Fibroblast of the aortic adventitia (primary cell): Measurements from ENCODE around the gene TCERG1L. TPM values are rescaled to one million over a fixed set of nuclear protein-coding genes. Genes with fewer than 3 reads are reported as not detected.

Experiments used
- DNase-seq: peaks from one replicate; pipeline ENCODE4 v3.0.0-alpha.2; 2010; ENCODE audit warnings: low read depth
- H3K4me3 ChIP-seq: 2 replicates; pipeline ENCODE4 v1.5.1; 2011; ENCODE audit warnings: low read depth, mild to moderate bottlenecking, control low read depth, low read length, moderate library complexity
- total RNA-seq: library from RNA; depleted of rRNA; stranded (reverse); fragments of >200 nt; gene quantifications from 2 replicates; pipeline ENCODE4 v1.2.3, GENCODE V29; 2012; ENCODE audit warnings: low replicate concordance
- TF ChIP-seq, protein P1 (sequence below): IDR thresholded peaks from 2 replicates; pipeline ENCODE4 v1.5.1; 2011; ENCODE audit warnings: mild to moderate bottlenecking, low read length, control low read depth, inconsistent platforms; ENCODE audit not compliant: insufficient read depth

Gene TCERG1L
- total RNA-seq, 1 donor: not detected

DNA sequence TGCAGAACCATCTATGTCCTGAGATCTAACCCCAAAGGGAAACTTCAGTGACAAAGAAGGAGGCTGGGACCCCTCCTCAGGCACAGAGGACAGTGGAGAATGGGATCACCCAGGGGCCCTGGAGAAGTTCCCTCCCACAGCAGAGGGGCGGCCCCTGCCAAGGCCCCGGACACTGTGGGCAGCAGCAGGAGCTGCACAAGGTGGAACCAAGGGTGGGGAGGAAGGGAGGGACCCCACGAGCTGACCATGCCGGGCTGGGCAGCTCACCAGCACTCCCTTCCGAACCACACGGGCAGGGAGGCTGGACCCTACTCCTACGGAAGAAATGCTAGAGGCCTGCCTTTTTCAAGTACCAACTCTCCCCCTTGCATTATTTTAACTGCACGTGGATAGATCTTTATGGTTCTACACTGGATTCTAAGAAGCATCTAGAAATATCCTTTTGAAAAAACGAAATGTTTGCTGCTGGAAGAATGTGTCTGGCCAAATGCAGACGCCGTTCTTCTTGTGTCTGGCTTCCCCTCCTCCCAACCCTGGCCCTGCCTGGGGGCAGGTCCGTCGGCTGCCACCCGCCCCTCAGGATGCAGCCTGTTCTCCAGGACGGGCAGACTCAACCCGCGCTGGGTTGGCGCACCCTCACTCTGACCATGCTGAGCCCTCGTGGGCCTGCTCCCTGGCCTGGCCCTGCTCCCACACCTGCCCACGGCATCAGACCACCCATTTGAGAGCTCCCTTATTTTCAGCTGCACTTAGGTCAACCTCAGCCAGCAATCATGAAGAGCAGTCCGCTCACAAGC lies 193.9 kb downstream of the TCERG1L start:
- TF ChIP-seq, protein P1, sequence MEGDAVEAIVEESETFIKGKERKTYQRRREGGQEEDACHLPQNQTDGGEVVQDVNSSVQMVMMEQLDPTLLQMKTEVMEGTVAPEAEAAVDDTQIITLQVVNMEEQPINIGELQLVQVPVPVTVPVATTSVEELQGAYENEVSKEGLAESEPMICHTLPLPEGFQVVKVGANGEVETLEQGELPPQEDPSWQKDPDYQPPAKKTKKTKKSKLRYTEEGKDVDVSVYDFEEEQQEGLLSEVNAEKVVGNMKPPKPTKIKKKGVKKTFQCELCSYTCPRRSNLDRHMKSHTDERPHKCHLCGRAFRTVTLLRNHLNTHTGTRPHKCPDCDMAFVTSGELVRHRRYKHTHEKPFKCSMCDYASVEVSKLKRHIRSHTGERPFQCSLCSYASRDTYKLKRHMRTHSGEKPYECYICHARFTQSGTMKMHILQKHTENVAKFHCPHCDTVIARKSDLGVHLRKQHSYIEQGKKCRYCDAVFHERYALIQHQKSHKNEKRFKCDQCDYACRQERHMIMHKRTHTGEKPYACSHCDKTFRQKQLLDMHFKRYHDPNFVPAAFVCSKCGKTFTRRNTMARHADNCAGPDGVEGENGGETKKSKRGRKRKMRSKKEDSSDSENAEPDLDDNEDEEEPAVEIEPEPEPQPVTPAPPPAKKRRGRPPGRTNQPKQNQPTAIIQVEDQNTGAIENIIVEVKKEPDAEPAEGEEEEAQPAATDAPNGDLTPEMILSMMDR: no peak
- DNase-seq: no peak
- H3K4me3 ChIP-seq: no peak overlapping the region

DNA sequence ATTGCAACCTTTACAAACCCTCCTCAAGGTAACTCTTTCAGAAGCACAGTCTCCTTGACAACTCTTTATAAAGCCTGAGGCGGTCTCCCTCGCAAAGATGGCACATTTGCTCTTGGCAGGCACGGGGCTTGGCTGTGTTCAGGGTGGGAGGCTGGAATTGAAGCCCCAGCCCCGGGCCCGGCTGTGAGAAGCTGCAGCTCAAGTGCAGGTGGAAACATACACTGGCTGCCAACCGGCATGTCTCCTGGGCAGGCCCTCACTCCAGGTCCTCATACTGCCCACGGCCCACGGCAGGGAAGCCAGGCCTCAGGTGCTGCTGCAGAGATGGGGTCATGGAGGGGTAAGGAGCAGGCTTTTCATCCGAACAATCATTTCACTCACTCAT lies 194.5 kb downstream of the TCERG1L start:
- H3K4me3 ChIP-seq: no peak overlapping the region
- TF ChIP-seq, protein P1: no peak
- DNase-seq: no peak

DNA sequence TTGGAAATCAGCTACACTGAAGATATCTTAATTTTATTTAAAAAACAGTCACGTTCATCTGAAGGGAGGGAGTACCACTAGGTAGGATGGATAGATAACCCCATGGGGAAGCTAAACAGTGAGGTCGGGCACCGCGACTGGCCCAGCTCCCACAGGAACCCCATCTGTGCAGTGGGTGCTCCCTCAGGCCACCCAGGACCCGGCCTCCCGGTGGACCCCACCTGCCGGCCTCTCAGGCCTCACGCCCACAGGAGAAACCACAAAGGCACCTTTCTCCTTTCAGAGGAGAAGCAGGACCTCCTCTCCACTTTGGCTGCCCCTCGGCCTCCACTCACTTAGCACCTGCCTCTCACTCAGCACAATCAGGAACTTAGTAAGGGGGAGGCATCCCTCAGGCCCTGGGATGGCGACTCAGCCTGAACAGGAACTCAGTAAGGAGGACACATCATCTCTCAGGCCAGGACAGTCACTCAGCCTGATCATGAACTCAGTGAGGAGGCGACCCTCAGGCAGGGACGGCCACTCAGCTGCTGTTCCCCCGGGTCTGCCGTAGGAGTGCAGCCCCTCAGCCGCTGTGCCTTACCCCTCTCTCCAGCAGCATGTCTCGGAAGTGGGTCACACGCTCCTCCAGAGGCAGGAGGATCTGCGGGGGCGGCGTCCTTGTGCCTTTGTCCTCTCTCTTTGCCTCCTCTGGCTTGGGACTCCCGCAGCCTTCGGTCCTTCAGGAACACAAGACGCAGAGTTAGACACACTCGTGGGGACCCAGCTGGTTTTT lies 195.1 kb downstream of the TCERG1L start:
- TF ChIP-seq, protein P1: no peak
- DNase-seq: no peak
- H3K4me3 ChIP-seq: no peak overlapping the region

DNA sequence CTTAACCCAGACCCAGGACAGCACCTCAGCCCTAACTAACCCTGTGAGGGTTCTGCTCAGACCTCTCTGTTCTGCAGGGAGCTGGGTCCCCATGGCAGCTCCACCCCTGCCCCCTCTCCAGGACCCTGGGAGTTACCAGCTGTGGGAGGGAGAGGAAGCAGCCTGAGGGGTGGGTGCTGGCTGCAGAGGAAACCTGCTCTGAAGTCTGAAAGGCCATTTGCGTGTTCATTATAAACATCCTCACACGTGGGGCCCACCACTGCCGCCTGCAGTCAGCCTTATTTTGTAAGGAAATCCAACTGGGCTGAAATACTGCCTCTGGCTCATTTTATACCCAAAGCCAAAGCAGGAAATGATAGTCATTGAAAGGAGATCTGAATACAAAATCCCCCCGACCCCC lies 195.7 kb downstream of the TCERG1L start:
- TF ChIP-seq, protein P1: no peak
- no peak for DNase-seq
- no peak overlapping the region for H3K4me3 ChIP-seq

DNA sequence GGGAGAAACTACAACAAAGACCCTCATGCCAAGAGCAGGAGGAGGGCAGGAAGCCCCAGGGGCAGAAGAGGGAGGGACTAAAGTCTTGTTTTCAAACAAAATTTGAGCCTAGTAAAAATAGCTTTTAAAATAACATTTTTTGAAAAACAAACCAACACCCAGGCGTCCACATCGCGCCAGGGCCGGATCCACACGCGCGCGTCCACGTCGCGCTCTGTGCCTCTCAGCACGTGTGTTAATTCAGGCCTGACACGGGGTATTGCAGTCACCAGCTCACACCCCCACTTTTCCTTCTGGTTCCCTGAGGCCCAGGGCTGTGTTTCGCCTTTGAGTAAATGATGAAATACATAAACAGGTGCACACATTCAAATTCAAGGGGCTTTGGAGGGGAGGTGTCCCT lies 196.2 kb downstream of the TCERG1L start:
- H3K4me3 ChIP-seq: no peak overlapping the region
- DNase-seq: no peak
- TF ChIP-seq, protein P1: no peak

DNA sequence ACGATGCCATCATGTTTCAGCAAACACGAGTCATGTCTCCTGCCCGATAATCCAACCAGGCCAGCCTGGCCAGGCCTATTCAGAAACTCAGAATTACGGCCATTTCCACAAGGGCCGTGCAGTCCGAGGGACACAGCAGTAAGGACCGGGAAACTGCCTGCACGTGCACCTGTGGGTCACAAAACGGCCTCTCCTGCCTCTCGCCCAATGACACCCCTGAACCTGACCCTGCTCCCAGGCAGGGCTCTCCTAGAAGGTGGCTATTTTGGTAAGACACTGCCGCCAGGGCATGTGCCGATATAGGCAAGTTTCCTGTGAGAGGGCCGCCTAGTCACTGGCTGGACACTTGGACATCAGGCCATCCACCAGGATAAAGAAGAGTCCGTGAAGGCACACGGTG lies 196.7 kb downstream of the TCERG1L start:
- no peak for DNase-seq
- TF ChIP-seq, protein P1: no peak
- H3K4me3 ChIP-seq: no peak overlapping the region
